Measurements from ENCODE around the gene NAA35.
"Not testable (repeated sequence)": the region's sequence is repeated elsewhere in the genome, so short reads cannot be mapped to it uniquely, and the experiment has no call there.

Gene NAA35

GRCh38 chr9:85949586-85950335 lies 8.8 kb downstream of the NAA35 start:
- Histone ChIP-seq H3K27me3 (ENCODE audit: control insufficient read depth, insufficient read depth, low read length) (no peaks in the 10 kb centered on the region), H3K4me1 (ENCODE audit: control insufficient read depth, low read depth, low read length) (no peaks in the 10 kb centered on the region), H3K4me3 (ENCODE audit: low read length) (no peak overlapping the region), H3K9me3 (ENCODE audit: control insufficient read depth, low read depth, low read length) (no peaks in the 10 kb centered on the region), H3K36me3 (ENCODE audit: control insufficient read depth, low read depth, low read length) (peaks cover 18% of the 10 kb centered on the region), H3K9ac (ENCODE audit: low read length) (no peak overlapping the region), H3K27ac (ENCODE audit: low read length) (no peak overlapping the region)

DNA sequence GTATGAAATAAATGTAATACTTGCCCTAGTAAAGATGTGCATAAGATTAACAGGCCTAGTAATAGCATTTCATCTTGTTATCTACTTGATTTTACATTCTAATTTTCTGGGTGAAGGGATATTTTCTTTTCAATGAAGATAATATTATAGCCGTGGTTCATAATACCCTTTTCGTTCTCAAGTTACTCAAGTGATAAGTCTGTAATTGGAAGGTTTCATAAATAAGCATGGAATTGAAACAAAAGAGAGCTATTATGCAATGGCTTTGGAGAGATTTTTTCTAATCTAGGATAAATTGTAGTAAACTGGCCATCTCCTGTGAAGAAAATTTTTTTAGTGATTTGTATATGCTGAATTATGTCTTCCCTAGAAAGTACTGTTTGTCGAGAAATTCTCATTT lies 19.0 kb downstream of the NAA35 start:
- Histone ChIP-seq H3K4me3 (ENCODE audit: low read length) (no peak overlapping the region), H3K4me1 (ENCODE audit: control insufficient read depth, low read depth, low read length) (peaks cover 4% of the 10 kb centered on the region), H3K27me3 (ENCODE audit: control insufficient read depth, insufficient read depth, low read length) (no peaks in the 10 kb centered on the region), H3K9me3 (ENCODE audit: control insufficient read depth, low read depth, low read length) (no peaks in the 10 kb centered on the region), H3K27ac (ENCODE audit: low read length) (no peak overlapping the region), H3K9ac (ENCODE audit: low read length) (no peak overlapping the region), H3K36me3 (ENCODE audit: control insufficient read depth, low read depth, low read length) (peaks cover 61% of the 10 kb centered on the region)

DNA sequence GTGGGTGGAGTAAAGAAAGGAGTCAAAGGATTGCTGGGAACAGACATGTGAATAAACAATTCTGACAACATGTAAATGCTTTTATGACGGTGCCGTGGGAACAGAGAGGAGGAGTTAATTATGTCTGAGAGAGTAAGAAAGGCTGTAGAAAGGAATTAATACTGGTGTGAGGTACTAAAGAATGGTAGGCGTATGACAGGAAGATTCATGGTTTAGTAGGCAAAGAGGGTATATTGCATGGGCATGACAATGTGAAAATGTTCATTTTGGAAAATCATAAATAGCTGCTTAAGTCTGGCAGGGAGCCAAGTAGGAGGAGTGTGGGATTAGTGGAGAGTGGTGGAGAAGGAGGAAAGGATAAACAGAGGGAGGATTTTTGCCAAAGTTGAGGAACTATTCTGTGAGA lies 19.7 kb downstream of the NAA35 start:
- H3K9me3 ChIP-seq (ENCODE audit: control insufficient read depth, low read depth, low read length): no peaks in the 10 kb centered on the region
- no peak overlapping the region for H3K4me3 ChIP-seq (ENCODE audit: low read length)
- H3K27me3 ChIP-seq (ENCODE audit: control insufficient read depth, insufficient read depth, low read length): no peaks in the 10 kb centered on the region
- no peak overlapping the region for H3K9ac ChIP-seq (ENCODE audit: low read length)
- peaks cover 4% of the 10 kb centered on the region for H3K4me1 ChIP-seq (ENCODE audit: control insufficient read depth, low read depth, low read length)
- H3K36me3 ChIP-seq (ENCODE audit: control insufficient read depth, low read depth, low read length): peaks cover 66% of the 10 kb centered on the region
- H3K27ac ChIP-seq (ENCODE audit: low read length): no peak overlapping the region

GRCh38 chr9:85964526-85964925 lies 23.6 kb downstream of the NAA35 start:
- Histone ChIP-seq H3K9me3 (ENCODE audit: control insufficient read depth, low read depth, low read length) (no peaks in the 10 kb centered on the region), H3K9ac (ENCODE audit: low read length) (no peak overlapping the region), H3K36me3 (ENCODE audit: control insufficient read depth, low read depth, low read length) (peaks cover 66% of the 10 kb centered on the region), H3K4me1 (ENCODE audit: control insufficient read depth, low read depth, low read length) (no peaks in the 10 kb centered on the region), H3K27me3 (ENCODE audit: control insufficient read depth, insufficient read depth, low read length) (no peaks in the 10 kb centered on the region), H3K4me3 (ENCODE audit: low read length) (no peak overlapping the region), H3K27ac (ENCODE audit: low read length) (no peak overlapping the region)

- H3K9me3 ChIP-seq (ENCODE audit: control insufficient read depth, low read depth, low read length): no peaks in the 10 kb centered on the region
- no peak overlapping the region for H3K27ac ChIP-seq (ENCODE audit: low read length)
- H3K27me3 ChIP-seq (ENCODE audit: control insufficient read depth, insufficient read depth, low read length): no peaks in the 10 kb centered on the region
- no peak overlapping the region for H3K4me3 ChIP-seq (ENCODE audit: low read length)
- no peak overlapping the region for H3K9ac ChIP-seq (ENCODE audit: low read length)
- no peaks in the 10 kb centered on the region for H3K4me1 ChIP-seq (ENCODE audit: control insufficient read depth, low read depth, low read length)
- H3K36me3 ChIP-seq (ENCODE audit: control insufficient read depth, low read depth, low read length): peaks cover 66% of the 10 kb centered on the region
Observed at GRCh38 chr9:85964949-85965348, 24.0 kb downstream of the NAA35 start.

DNA sequence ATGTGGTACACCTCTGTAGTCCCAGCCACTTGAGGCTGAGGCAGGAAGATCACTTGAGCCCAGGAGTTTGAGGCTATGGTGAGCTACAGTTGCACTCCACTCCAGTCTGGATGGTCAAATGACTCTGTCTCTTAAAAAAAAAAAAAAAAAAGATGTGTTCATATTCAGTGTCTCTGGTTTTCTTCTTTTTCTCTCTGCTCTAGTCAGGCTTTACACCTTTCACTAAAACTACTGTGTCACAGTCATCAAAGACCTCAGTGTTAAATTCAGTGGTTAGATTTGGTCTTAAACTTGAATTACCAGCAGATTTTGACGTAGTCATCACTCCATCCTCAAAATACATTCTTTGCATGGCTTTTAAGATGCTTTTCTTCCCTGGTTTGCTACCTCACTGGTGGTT lies 28.8 kb downstream of the NAA35 start:
- Histone ChIP-seq H3K9ac (ENCODE audit: low read length) (no peak overlapping the region), H3K27me3 (ENCODE audit: control insufficient read depth, insufficient read depth, low read length) (no peaks in the 10 kb centered on the region), H3K36me3 (ENCODE audit: control insufficient read depth, low read depth, low read length) (peaks cover 56% of the 10 kb centered on the region)

DNA sequence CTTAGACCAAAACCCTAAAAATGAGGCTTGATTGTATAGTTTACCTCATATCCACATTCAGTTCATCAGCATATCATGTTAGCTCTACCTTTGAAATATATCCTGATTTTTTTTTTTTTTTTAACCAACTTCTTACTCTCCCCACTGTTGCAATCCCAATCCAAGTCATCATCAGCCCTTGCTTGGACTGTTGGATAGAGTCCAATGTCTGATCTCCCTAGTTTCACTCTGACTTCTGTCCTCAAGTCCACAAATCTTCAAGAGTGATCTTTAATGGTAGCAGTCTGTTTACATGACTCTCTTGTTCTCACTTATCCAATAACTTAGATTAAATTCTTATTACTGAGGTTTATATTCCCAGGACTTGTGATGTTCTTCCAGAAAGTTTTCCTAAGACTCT lies 30.8 kb downstream of the NAA35 start:
- peaks cover 62% of the 10 kb centered on the region for H3K36me3 ChIP-seq (ENCODE audit: control insufficient read depth, low read depth, low read length)

More for the DNA sequence above, 28.8 kb downstream of the NAA35 start:
- H3K27ac ChIP-seq (ENCODE audit: low read length): no peak overlapping the region
- H3K4me3 ChIP-seq (ENCODE audit: low read length): no peak overlapping the region
- H3K4me1 ChIP-seq (ENCODE audit: control insufficient read depth, low read depth, low read length): no peaks in the 10 kb centered on the region
- no peaks in the 10 kb centered on the region for H3K9me3 ChIP-seq (ENCODE audit: control insufficient read depth, low read depth, low read length)

DNA sequence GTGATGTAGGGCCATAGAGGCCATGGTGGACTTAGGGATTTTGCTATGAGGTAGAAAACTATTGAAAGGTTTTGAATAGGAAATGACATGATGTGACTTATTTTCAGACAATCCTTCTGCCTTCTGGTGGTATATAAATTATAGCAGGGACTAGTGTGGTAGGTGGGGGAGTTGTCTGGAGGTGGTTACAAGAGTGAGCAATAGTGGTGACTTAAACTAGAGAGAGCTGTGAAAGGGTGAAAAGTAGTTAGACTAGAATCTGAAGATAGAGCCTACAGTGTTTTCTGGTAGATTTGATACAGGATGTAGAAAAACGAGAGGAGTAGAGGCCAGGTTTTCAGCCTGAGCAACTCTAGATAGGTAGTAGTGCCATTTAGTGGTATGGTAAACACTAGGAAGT lies 32.3 kb downstream of the NAA35 start:
- H3K36me3 ChIP-seq (ENCODE audit: control insufficient read depth, low read depth, low read length): peaks cover 77% of the 10 kb centered on the region
- H3K27ac ChIP-seq (ENCODE audit: low read length): no peak overlapping the region
- H3K4me1 ChIP-seq (ENCODE audit: control insufficient read depth, low read depth, low read length): no peaks in the 10 kb centered on the region
- H3K9me3 ChIP-seq (ENCODE audit: control insufficient read depth, low read depth, low read length): no peaks in the 10 kb centered on the region
- H3K9ac ChIP-seq (ENCODE audit: low read length): no peak overlapping the region
- no peaks in the 10 kb centered on the region for H3K27me3 ChIP-seq (ENCODE audit: control insufficient read depth, insufficient read depth, low read length)
- no peak overlapping the region for H3K4me3 ChIP-seq (ENCODE audit: low read length)

More for the DNA sequence above, 30.8 kb downstream of the NAA35 start:
- H3K9me3 ChIP-seq (ENCODE audit: control insufficient read depth, low read depth, low read length): no peaks in the 10 kb centered on the region
- no peaks in the 10 kb centered on the region for H3K4me1 ChIP-seq (ENCODE audit: control insufficient read depth, low read depth, low read length)
- H3K4me3 ChIP-seq (ENCODE audit: low read length): no peak overlapping the region
- H3K27me3 ChIP-seq (ENCODE audit: control insufficient read depth, insufficient read depth, low read length): no peaks in the 10 kb centered on the region
- H3K27ac ChIP-seq (ENCODE audit: low read length): no peak overlapping the region
- H3K9ac ChIP-seq (ENCODE audit: low read length): no peak overlapping the region

- H3K36me3 ChIP-seq (ENCODE audit: control insufficient read depth, low read depth, low read length): peaks cover 79% of the 10 kb centered on the region
Observed at GRCh38 chr9:85974055-85974547, 33.2 kb downstream of the NAA35 start.

GRCh38 chr9:85978496-85978895 lies 37.5 kb downstream of the NAA35 start:
- Histone ChIP-seq H3K36me3 (ENCODE audit: control insufficient read depth, low read depth, low read length) (peaks cover 83% of the 10 kb centered on the region), H3K27me3 (ENCODE audit: control insufficient read depth, insufficient read depth, low read length) (no peaks in the 10 kb centered on the region), H3K9ac (ENCODE audit: low read length) (no peak overlapping the region), H3K27ac (ENCODE audit: low read length) (no peak overlapping the region), H3K9me3 (ENCODE audit: control insufficient read depth, low read depth, low read length) (no peaks in the 10 kb centered on the region), H3K4me3 (ENCODE audit: low read length) (no peak overlapping the region), H3K4me1 (ENCODE audit: control insufficient read depth, low read depth, low read length) (no peaks in the 10 kb centered on the region)

More at GRCh38 chr9:85974055-85974547, 33.2 kb downstream of the NAA35 start:
- H3K27ac ChIP-seq (ENCODE audit: low read length); H3K27me3 ChIP-seq (ENCODE audit: control insufficient read depth, insufficient read depth, low read length); H3K4me1 ChIP-seq (ENCODE audit: control insufficient read depth, low read depth, low read length); H3K9me3 ChIP-seq (ENCODE audit: control insufficient read depth, low read depth, low read length); H3K4me3 ChIP-seq (ENCODE audit: low read length); H3K9ac ChIP-seq (ENCODE audit: low read length): not testable (repeated sequence)

GRCh38 chr9:85981369-85981768 lies 40.4 kb downstream of the NAA35 start:
- peaks cover 64% of the 10 kb centered on the region for H3K36me3 ChIP-seq (ENCODE audit: control insufficient read depth, low read depth, low read length)
- no peak overlapping the region for H3K4me3 ChIP-seq (ENCODE audit: low read length)
- no peaks in the 10 kb centered on the region for H3K9me3 ChIP-seq (ENCODE audit: control insufficient read depth, low read depth, low read length)
- H3K27ac ChIP-seq (ENCODE audit: low read length): no peak overlapping the region
- no peak overlapping the region for H3K9ac ChIP-seq (ENCODE audit: low read length)
- H3K4me1 ChIP-seq (ENCODE audit: control insufficient read depth, low read depth, low read length): no peaks in the 10 kb centered on the region
- no peaks in the 10 kb centered on the region for H3K27me3 ChIP-seq (ENCODE audit: control insufficient read depth, insufficient read depth, low read length)

DNA sequence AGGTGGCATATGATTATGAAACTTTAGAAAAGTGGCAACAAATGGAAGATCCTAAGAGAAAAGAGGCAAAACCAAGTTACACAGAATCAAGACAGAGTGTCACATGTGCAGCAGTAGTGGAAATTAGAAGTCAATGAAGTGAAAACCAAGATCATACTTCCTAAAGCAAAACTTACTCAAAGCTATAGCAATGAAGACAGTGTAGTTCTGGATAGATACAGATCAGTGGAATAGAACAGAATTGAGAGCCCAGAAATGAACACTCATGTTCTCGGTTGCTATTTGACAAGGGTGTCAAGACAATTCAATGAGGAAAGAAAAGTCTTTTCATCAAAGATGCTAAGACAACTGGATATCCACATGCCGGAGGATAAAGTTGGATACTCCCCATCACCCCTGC lies 43.5 kb downstream of the NAA35 start:
- H3K9me3 ChIP-seq (ENCODE audit: control insufficient read depth, low read depth, low read length): no peaks in the 10 kb centered on the region
- H3K27ac ChIP-seq (ENCODE audit: low read length): no peak overlapping the region
- no peak overlapping the region for H3K4me3 ChIP-seq (ENCODE audit: low read length)
- no peak overlapping the region for H3K9ac ChIP-seq (ENCODE audit: low read length)
- peaks cover 34% of the 10 kb centered on the region for H3K36me3 ChIP-seq (ENCODE audit: control insufficient read depth, low read depth, low read length)
- H3K4me1 ChIP-seq (ENCODE audit: control insufficient read depth, low read depth, low read length): no peaks in the 10 kb centered on the region
- H3K27me3 ChIP-seq (ENCODE audit: control insufficient read depth, insufficient read depth, low read length): no peaks in the 10 kb centered on the region

Data from iPS-18a (cell line).